WTC11 (cell line): ENCODE results near the gene HERC2. TPM values are rescaled to one million over a fixed set of nuclear protein-coding genes. Genes with fewer than 3 reads are reported as not detected.
A peak's percentile ranks its signal among the peaks of the same experiment; 100 is the strongest.

ENCODE experiments used
- ATAC-seq: fragments of 200-7000 bp; cut with Tn5 transposase; 2 replicates; pipeline ENCODE4 v1.10.0; 2021; ENCODE audit warnings: mild to moderate bottlenecking, moderate library complexity
- CTCF ChIA-PET: fragments of 300-600 bp; sonication (Branson Sonifier 250); formaldehyde crosslinking; loops from one replicate; lab custom pipeline; 2021; ENCODE audit warnings: antibody characterized with exemption; lab: Charles Lee
- POLR2A ChIA-PET: fragments of 350-600 bp; sonication (Branson Sonifier 250); formaldehyde crosslinking; loops from one replicate; lab custom pipeline; 2021; ENCODE audit warnings: antibody characterized with exemption; lab: Charles Lee
- DNase-seq: peaks from one replicate; pipeline ENCODE4 v3.0.0; 2021; ENCODE audit warnings: low spot score
- H3K27ac Mint-ChIP-seq: 2 replicates; pipeline ENCODE4 v1.8.0; 2021; ENCODE audit warnings: mixed read lengths
- H3K27me3 Mint-ChIP-seq: 2 replicates; pipeline ENCODE4 v1.8.0; 2021; ENCODE audit warnings: low read depth, mild to moderate bottlenecking, moderate library complexity, mixed read lengths
- H3K36me3 Mint-ChIP-seq: 2 replicates; pipeline ENCODE4 v1.8.0; 2021; ENCODE audit warnings: mixed read lengths
- H3K4me1 Mint-ChIP-seq: 2 replicates; pipeline ENCODE4 v1.8.0; 2022; ENCODE audit warnings: mixed read lengths
- H3K4me3 Mint-ChIP-seq: 2 replicates; pipeline ENCODE4 v1.8.0; 2021; ENCODE audit warnings: mild to moderate bottlenecking, moderate library complexity, mixed read lengths
- H3K9me3 Mint-ChIP-seq: 2 replicates; pipeline ENCODE4 v1.8.0; 2021; ENCODE audit warnings: mixed read lengths
- CREB1 ChIP-seq: sonication (generic); formaldehyde crosslinking; IDR thresholded peaks from 2 replicates; pipeline ENCODE4 v1.8.0; 2023; ENCODE audit warnings: mild to moderate bottlenecking, missing genetic modification reagents
- GABPB1 ChIP-seq: sonication (generic); formaldehyde crosslinking; IDR thresholded peaks from 2 replicates; pipeline ENCODE4 v1.8.1; 2023; ENCODE audit warnings: mild to moderate bottlenecking, missing genetic modification reagents
- GRHL2 ChIP-seq: fragments of 250-450 bp; sonication (Bioruptor Pico); IDR thresholded peaks from 2 replicates; pipeline ENCODE4 v1.8.0; 2022; ENCODE audit warnings: mild to moderate bottlenecking, moderate library complexity; ENCODE audit not compliant: insufficient replicate concordance, severe bottlenecking
- NFYB ChIP-seq: sonication (generic); formaldehyde crosslinking; conservative IDR thresholded peaks from 2 replicates; pipeline ENCODE4 v1.8.0; 2022; ENCODE audit warnings: low read depth, missing genetic modification reagents
- NR2C2 ChIP-seq: sonication (generic); formaldehyde crosslinking; IDR thresholded peaks from 2 replicates; pipeline ENCODE4 v1.8.0; 2022; ENCODE audit warnings: mild to moderate bottlenecking, missing genetic modification reagents
- SMAD3 ChIP-seq: sonication (generic); formaldehyde crosslinking; IDR thresholded peaks from 2 replicates; pipeline ENCODE4 v1.8.0; 2022; ENCODE audit warnings: missing genetic modification reagents, mild to moderate bottlenecking, borderline replicate concordance
- SP1 ChIP-seq: sonication (generic); formaldehyde crosslinking; conservative IDR thresholded peaks from 2 replicates; pipeline ENCODE4 v1.8.1; 2022; ENCODE audit warnings: missing genetic modification reagents
- ZBTB21 ChIP-seq: sonication (generic); formaldehyde crosslinking; IDR thresholded peaks from 2 replicates; pipeline ENCODE4 v1.8.1; 2023; ENCODE audit warnings: mild to moderate bottlenecking, missing genetic modification reagents, borderline replicate concordance
- total RNA-seq: library from RNA; stranded (reverse); gene quantifications from 3 replicates; pipeline ENCODE4 v1.2.3, GENCODE V29; 2021
- TF ChIP-seq, protein P1 (sequence below): sonication (generic); formaldehyde crosslinking; IDR thresholded peaks from 2 replicates; pipeline ENCODE4 v1.8.1; 2023; ENCODE audit warnings: mild to moderate bottlenecking, missing genetic modification reagents
- TF ChIP-seq, protein P2 (sequence below): fragments of 250-450 bp; sonication (Bioruptor Pico); IDR thresholded peaks from 2 replicates; pipeline ENCODE4 v1.9.0; 2021; ENCODE audit warnings: mild to moderate bottlenecking, borderline replicate concordance
- TF ChIP-seq, protein P3 (sequence below): sonication (generic); formaldehyde crosslinking; IDR thresholded peaks from 2 replicates; pipeline ENCODE4 v1.8.0; 2022; ENCODE audit warnings: mild to moderate bottlenecking, missing genetic modification reagents
- TF ChIP-seq, protein P4 (sequence below): fragments of 250-450 bp; sonication (Bioruptor Pico); IDR thresholded peaks from 2 replicates; pipeline ENCODE4 v2.1.2; 2022; ENCODE audit warnings: mild to moderate bottlenecking, moderate library complexity
- TF ChIP-seq, protein P5 (sequence below): sonication (generic); formaldehyde crosslinking; conservative IDR thresholded peaks from 2 replicates; pipeline ENCODE4 v1.8.1; 2022; ENCODE audit warnings: mild to moderate bottlenecking, missing genetic modification reagents
- TF ChIP-seq, protein P6 (sequence below): sonication (generic); formaldehyde crosslinking; IDR thresholded peaks from 2 replicates; pipeline ENCODE4 v1.8.0; 2022; ENCODE audit warnings: mild to moderate bottlenecking, missing genetic modification reagents
- TF ChIP-seq, protein P7 (sequence below): sonication (generic); formaldehyde crosslinking; IDR thresholded peaks from 2 replicates; pipeline ENCODE4 v1.8.1; 2023; ENCODE audit warnings: mild to moderate bottlenecking, missing genetic modification reagents, moderate library complexity

The HERC2 gene
- total RNA-seq, 1 experiment from 2014 or later: 81.5 TPM

DNA sequence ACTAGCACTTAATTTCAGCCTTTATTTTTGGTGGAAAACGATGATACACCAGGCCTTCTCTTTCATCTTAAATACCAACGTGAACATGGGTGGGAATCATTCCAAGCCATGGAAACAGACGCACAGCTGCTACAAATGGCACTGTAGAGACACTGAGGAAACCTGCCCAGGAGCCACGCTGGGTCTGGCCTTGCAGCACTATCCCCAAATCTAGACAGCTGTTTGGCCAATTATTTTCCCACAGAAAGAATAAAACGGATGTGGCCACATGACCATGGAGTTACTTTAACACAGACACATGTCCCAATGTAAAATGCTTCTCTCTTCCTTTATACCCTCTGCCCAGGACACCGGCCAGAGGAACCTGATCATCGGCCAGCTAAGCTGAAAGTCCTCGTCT, 139.2 kb downstream of the HERC2 start:
- Mint-ChIP-seq H3K27ac (no peak overlapping the region), H3K36me3 (peaks cover 54% of the 10 kb centered on the region), H3K4me1 (peaks cover 2% of the 10 kb centered on the region; the same call in 1 of the 2 replicates), H3K9me3 (no peaks in the 10 kb centered on the region), H3K27me3 (no peaks in the 10 kb centered on the region), H3K4me3 (no peak overlapping the region)
- POLR2A ChIA-PET: no interaction called here
- DNase-seq (no peak), ATAC-seq (no peak)
- CTCF ChIA-PET: interaction anchor here (1.6 kb wide), 1 partner anchor 56 kb away, joined by 3 read pairs; no protein-coding TSS in a partner anchor
- TF ChIP-seq NFYB (CRISPR knock-in tag): no peak
- no peak for TF ChIP-seq SMAD3 (CRISPR knock-in tag)
- TF ChIP-seq, protein P1, sequence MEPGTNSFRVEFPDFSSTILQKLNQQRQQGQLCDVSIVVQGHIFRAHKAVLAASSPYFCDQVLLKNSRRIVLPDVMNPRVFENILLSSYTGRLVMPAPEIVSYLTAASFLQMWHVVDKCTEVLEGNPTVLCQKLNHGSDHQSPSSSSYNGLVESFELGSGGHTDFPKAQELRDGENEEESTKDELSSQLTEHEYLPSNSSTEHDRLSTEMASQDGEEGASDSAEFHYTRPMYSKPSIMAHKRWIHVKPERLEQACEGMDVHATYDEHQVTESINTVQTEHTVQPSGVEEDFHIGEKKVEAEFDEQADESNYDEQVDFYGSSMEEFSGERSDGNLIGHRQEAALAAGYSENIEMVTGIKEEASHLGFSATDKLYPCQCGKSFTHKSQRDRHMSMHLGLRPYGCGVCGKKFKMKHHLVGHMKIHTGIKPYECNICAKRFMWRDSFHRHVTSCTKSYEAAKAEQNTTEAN: no peak

DNA sequence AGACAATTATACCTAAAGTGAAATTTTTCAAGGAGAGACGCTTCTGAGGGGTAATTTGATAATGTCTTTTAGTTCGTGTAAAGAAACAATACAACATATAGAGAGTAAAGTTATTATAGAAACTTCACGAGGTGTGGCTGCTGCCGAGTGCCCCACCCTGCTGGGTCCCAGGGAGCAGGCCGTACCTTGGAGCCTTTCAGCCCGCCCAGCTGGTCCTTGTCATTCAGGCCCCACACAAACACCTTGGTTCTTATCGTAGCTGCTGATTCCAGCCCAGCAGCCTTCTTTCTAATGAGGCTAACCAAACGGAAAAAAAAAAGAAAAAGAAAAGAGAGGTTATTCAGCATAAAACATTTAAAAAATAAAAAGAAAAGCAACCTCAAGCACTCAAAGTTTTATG, 139.8 kb downstream of the HERC2 start:
- CTCF ChIA-PET: interaction anchor here (1.6 kb wide), 1 partner anchor 56 kb away, joined by 3 read pairs; no protein-coding TSS in a partner anchor
- TF ChIP-seq, protein P2, sequence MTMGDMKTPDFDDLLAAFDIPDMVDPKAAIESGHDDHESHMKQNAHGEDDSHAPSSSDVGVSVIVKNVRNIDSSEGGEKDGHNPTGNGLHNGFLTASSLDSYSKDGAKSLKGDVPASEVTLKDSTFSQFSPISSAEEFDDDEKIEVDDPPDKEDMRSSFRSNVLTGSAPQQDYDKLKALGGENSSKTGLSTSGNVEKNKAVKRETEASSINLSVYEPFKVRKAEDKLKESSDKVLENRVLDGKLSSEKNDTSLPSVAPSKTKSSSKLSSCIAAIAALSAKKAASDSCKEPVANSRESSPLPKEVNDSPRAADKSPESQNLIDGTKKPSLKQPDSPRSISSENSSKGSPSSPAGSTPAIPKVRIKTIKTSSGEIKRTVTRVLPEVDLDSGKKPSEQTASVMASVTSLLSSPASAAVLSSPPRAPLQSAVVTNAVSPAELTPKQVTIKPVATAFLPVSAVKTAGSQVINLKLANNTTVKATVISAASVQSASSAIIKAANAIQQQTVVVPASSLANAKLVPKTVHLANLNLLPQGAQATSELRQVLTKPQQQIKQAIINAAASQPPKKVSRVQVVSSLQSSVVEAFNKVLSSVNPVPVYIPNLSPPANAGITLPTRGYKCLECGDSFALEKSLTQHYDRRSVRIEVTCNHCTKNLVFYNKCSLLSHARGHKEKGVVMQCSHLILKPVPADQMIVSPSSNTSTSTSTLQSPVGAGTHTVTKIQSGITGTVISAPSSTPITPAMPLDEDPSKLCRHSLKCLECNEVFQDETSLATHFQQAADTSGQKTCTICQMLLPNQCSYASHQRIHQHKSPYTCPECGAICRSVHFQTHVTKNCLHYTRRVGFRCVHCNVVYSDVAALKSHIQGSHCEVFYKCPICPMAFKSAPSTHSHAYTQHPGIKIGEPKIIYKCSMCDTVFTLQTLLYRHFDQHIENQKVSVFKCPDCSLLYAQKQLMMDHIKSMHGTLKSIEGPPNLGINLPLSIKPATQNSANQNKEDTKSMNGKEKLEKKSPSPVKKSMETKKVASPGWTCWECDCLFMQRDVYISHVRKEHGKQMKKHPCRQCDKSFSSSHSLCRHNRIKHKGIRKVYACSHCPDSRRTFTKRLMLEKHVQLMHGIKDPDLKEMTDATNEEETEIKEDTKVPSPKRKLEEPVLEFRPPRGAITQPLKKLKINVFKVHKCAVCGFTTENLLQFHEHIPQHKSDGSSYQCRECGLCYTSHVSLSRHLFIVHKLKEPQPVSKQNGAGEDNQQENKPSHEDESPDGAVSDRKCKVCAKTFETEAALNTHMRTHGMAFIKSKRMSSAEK: no peak
- TF ChIP-seq, protein P3, sequence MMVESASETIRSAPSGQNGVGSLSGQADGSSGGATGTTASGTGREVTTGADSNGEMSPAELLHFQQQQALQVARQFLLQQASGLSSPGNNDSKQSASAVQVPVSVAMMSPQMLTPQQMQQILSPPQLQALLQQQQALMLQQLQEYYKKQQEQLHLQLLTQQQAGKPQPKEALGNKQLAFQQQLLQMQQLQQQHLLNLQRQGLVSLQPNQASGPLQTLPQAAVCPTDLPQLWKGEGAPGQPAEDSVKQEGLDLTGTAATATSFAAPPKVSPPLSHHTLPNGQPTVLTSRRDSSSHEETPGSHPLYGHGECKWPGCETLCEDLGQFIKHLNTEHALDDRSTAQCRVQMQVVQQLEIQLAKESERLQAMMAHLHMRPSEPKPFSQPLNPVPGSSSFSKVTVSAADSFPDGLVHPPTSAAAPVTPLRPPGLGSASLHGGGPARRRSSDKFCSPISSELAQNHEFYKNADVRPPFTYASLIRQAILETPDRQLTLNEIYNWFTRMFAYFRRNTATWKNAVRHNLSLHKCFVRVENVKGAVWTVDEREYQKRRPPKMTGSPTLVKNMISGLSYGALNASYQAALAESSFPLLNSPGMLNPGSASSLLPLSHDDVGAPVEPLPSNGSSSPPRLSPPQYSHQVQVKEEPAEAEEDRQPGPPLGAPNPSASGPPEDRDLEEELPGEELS: no peak
- TF ChIP-seq CREB1 (CRISPR knock-in tag) (no peak), GABPB1 (CRISPR knock-in tag) (no peak), ZBTB21 (no peak), SP1 (no peak), GRHL2 (no peak)
- TF ChIP-seq, protein P4, sequence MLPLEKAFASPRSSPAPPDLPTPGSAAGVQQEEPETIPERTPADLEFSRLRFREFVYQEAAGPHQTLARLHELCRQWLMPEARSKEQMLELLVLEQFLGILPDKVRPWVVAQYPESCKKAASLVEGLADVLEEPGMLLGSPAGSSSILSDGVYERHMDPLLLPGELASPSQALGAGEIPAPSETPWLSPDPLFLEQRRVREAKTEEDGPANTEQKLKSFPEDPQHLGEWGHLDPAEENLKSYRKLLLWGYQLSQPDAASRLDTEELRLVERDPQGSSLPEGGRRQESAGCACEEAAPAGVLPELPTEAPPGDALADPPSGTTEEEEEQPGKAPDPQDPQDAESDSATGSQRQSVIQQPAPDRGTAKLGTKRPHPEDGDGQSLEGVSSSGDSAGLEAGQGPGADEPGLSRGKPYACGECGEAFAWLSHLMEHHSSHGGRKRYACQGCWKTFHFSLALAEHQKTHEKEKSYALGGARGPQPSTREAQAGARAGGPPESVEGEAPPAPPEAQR: no peak
- TF ChIP-seq, protein P5, sequence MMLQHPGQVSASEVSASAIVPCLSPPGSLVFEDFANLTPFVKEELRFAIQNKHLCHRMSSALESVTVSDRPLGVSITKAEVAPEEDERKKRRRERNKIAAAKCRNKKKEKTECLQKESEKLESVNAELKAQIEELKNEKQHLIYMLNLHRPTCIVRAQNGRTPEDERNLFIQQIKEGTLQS (CRISPR knock-in tag): no peak
- POLR2A ChIA-PET: no interaction called here

DNA sequence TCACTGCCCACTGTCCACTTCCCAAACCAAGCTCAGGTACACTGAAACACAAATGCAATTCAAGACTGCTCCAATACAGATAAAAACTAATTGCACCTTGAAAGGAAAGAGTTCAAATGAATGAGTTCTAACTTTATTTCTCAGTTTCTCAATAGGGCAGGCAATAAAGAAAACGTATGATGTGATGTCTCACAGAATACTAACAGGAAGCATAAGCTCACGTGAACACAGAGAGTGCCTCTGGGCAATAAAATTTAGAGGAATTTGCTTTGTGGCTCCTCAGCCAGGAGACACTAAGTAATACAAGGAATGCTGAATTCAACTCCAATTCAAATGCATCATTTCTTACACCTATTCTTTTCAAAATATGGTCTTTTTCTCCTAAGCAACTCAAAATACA, 140.6 kb downstream of the HERC2 start:
- H3K27me3 Mint-ChIP-seq: no peaks in the 10 kb centered on the region
- no peak overlapping the region for H3K4me3 Mint-ChIP-seq
- H3K9me3 Mint-ChIP-seq: no peaks in the 10 kb centered on the region
- peak overlapping the region; percentile 8; the same call in 1 of the 2 replicates for H3K27ac Mint-ChIP-seq
- no peaks in the 10 kb centered on the region for H3K4me1 Mint-ChIP-seq
- ChIA-PET POLR2A (no interaction called here), CTCF (no interaction called here)
- DNase-seq (no peak), ATAC-seq (no peak)
- peaks cover 54% of the 10 kb centered on the region for H3K36me3 Mint-ChIP-seq
- TF ChIP-seq, protein P6, sequence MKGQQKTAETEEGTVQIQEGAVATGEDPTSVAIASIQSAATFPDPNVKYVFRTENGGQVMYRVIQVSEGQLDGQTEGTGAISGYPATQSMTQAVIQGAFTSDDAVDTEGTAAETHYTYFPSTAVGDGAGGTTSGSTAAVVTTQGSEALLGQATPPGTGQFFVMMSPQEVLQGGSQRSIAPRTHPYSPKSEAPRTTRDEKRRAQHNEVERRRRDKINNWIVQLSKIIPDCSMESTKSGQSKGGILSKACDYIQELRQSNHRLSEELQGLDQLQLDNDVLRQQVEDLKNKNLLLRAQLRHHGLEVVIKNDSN: no peak
- no peak for TF ChIP-seq NR2C2 (CRISPR knock-in tag)
- TF ChIP-seq, protein P7, sequence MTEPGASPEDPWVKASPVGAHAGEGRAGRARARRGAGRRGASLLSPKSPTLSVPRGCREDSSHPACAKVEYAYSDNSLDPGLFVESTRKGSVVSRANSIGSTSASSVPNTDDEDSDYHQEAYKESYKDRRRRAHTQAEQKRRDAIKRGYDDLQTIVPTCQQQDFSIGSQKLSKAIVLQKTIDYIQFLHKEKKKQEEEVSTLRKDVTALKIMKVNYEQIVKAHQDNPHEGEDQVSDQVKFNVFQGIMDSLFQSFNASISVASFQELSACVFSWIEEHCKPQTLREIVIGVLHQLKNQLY (CRISPR knock-in tag): no peak

More for the DNA sequence above, 139.8 kb downstream of the HERC2 start:
- Mint-ChIP-seq H3K27ac (no peak overlapping the region), H3K27me3 (no peaks in the 10 kb centered on the region), H3K4me3 (no peak overlapping the region), H3K36me3 (peaks cover 54% of the 10 kb centered on the region), H3K4me1 (no peaks in the 10 kb centered on the region), H3K9me3 (no peaks in the 10 kb centered on the region)
- ATAC-seq: no peak
- no peak for DNase-seq
